H1 (cell line): ENCODE results near the gene RAP1B. TPM values are rescaled to one million over a fixed set of nuclear protein-coding genes. Genes with fewer than 3 reads are reported as not detected.

Source experiments
- CTCF ChIA-PET: fragments of 300-600 bp; sonication (Branson Sonifier 250); formaldehyde crosslinking; loops from one replicate; lab custom pipeline; 2021; ENCODE audit not compliant: partially characterized antibody; lab: Charles Lee
- POLR2A ChIA-PET: fragments of 300-600 bp; sonication (Branson Sonifier 250); formaldehyde crosslinking; loops from one replicate; lab custom pipeline; 2021; ENCODE audit warnings: inconsistent platforms; ENCODE audit not compliant: partially characterized antibody; lab: Charles Lee
- DNase-seq, 2 experiments: peaks; one replicate each; pipeline versions ENCODE4 v3.0.0 to v3.0.0-alpha.2; 2010 to 2022; ENCODE audit warnings: low spot score in 2 of 2, low read depth in 1 of 2, mixed read lengths in 1 of 2
- FAIRE-seq: peaks from 2 replicates; lab custom pipeline; 2011; peaks lifted over from hg19 to GRCh38; lab: Jason Lieb, UNC
- H2AFZ ChIP-seq: 2 replicates; pipeline ENCODE4 v1.8.1; 2012; ENCODE audit warnings: low read length, inconsistent platforms
- H2AK5ac ChIP-seq: 2 replicates; pipeline ENCODE4 v1.6.1; 2013; ENCODE audit warnings: low read depth, low read length
- H2BK120ac ChIP-seq: replicated peaks from 2 replicates; pipeline ENCODE3; 2013; ENCODE audit warnings: low read depth, low read length, inconsistent platforms
- H2BK12ac ChIP-seq: 2 replicates; pipeline ENCODE4 v1.6.1; 2013; ENCODE audit warnings: low read depth, low read length
- H2BK15ac ChIP-seq: 2 replicates; pipeline ENCODE4 v1.6.1; 2013; ENCODE audit warnings: low read length
- H2BK20ac ChIP-seq: 2 replicates; pipeline ENCODE4 v1.6.1; 2013; ENCODE audit warnings: low read length
- H2BK5ac ChIP-seq: 2 replicates; pipeline ENCODE4 v1.6.1; 2013; ENCODE audit warnings: low read depth, low read length
- H3K14ac ChIP-seq: 2 replicates; pipeline ENCODE4 v1.6.1; 2013; ENCODE audit warnings: inconsistent platforms; ENCODE audit not compliant: insufficient read length
- H3K18ac ChIP-seq: 2 replicates; pipeline ENCODE4 v1.6.1; 2013; ENCODE audit warnings: low read length; ENCODE audit errors: extremely low read depth
- H3K23ac ChIP-seq: 2 replicates; pipeline ENCODE4 v1.6.1; 2013; ENCODE audit warnings: inconsistent platforms; ENCODE audit not compliant: insufficient read length
- H3K23me2 ChIP-seq: 2 replicates; pipeline ENCODE4 v1.6.1; 2013; ENCODE audit warnings: low read depth, low read length
- H3K27ac ChIP-seq: 2 replicates; pipeline ENCODE4 v1.6.1; 2011; ENCODE audit warnings: low read depth, low read length, inconsistent platforms
- H3K27me3 ChIP-seq, 4 experiments: replicated peaks in 1 of 4; 1 replicate in 1 of 4; 2 replicates in 3 of 4; pipeline versions ENCODE4 v1.6.1 to v1.8.1; 2011 to 2013; ENCODE audit warnings: low read length in 3 of 4, mild to moderate bottlenecking in 3 of 4, inconsistent platforms in 2 of 4, mixed read lengths in 2 of 4, moderate library complexity in 1 of 4; ENCODE audit not compliant: control insufficient read depth in 3 of 4, insufficient read depth in 3 of 4; ENCODE audit errors: extremely low read depth in 1 of 4
- H3K36me3 ChIP-seq, 4 experiments: 2 replicates each; pipeline versions ENCODE4 v1.6.1 to v1.8.1; 2011 to 2013; ENCODE audit warnings: mild to moderate bottlenecking in 4 of 4, low read length in 3 of 4, moderate library complexity in 2 of 4, control low read depth in 1 of 4, inconsistent platforms in 1 of 4; ENCODE audit not compliant: insufficient read depth in 4 of 4, control insufficient read depth in 2 of 4
- H3K4ac ChIP-seq: replicated peaks from 2 replicates; pipeline ENCODE3; 2013; ENCODE audit warnings: low read length, low read depth, mixed read lengths, inconsistent platforms; ENCODE audit not compliant: insufficient read length
- H3K4me1 ChIP-seq, 4 experiments: replicated peaks in 1 of 4; 1 replicate in 1 of 4; 2 replicates in 3 of 4; pipeline versions ENCODE4 v1.6.1 to v1.8.1; 2011 to 2013; ENCODE audit warnings: low read length in 3 of 4, inconsistent platforms in 2 of 4, mixed read lengths in 1 of 4; ENCODE audit not compliant: insufficient read depth in 4 of 4, control insufficient read depth in 3 of 4
- H3K4me2 ChIP-seq, 2 experiments: 2 replicates each; pipeline versions ENCODE4 v1.6.1 to v1.8.1; 2011 to 2013; ENCODE audit warnings: low read depth in 2 of 2, low read length in 2 of 2, control low read depth in 1 of 2, inconsistent platforms in 1 of 2, mild to moderate bottlenecking in 1 of 2; ENCODE audit not compliant: insufficient read depth in 1 of 2
- H3K4me3 ChIP-seq, 4 experiments: fragments of 200-600, 300-600 bp in 1 of 4; sonication (generic), shearing (Covaris generic), sonication (Bioruptor Twin) in 1 of 4; 2 replicates each; pipeline versions ENCODE4 v1.5.1 to v1.8.1; 2011 to 2016; ENCODE audit warnings: low read length in 4 of 4, low read depth in 3 of 4, control low read depth in 2 of 4, inconsistent platforms in 2 of 4, mild to moderate bottlenecking in 2 of 4, mixed read lengths in 1 of 4, moderate library complexity in 1 of 4; ENCODE audit not compliant: insufficient read depth in 2 of 4; ENCODE audit errors: extremely low read depth in 1 of 4
- H3K56ac ChIP-seq: replicated peaks from 2 replicates; pipeline ENCODE3; 2013; ENCODE audit warnings: low read depth, mild to moderate bottlenecking, mixed read lengths, low read length, inconsistent platforms; ENCODE audit not compliant: insufficient read length
- H3K79me1 ChIP-seq: 2 replicates; pipeline ENCODE4 v1.6.1; 2013; ENCODE audit warnings: low read depth, low read length, control low read depth
- H3K79me2 ChIP-seq, 2 experiments: 2 replicates each; pipeline versions ENCODE4 v1.6.1 to v1.8.1; 2012 to 2013; ENCODE audit warnings: low read length in 2 of 2, mild to moderate bottlenecking in 2 of 2, inconsistent platforms in 1 of 2; ENCODE audit not compliant: insufficient read depth in 2 of 2, control insufficient read depth in 1 of 2
- H3K9ac ChIP-seq, 4 experiments: replicated peaks in 1 of 4; 1 replicate in 1 of 4; 2 replicates in 3 of 4; pipeline versions ENCODE4 v1.6.1 to v1.8.1; 2011 to 2013; ENCODE audit warnings: low read depth in 3 of 4, low read length in 3 of 4, control low read depth in 2 of 4, mild to moderate bottlenecking in 2 of 4, moderate library complexity in 2 of 4, inconsistent platforms in 1 of 4; ENCODE audit errors: extremely low read depth in 1 of 4
- H3K9me3 ChIP-seq, 2 experiments: 2 replicates each; pipeline versions ENCODE4 v1.6.1 to v1.8.1; 2012 to 2013; ENCODE audit warnings: mild to moderate bottlenecking in 2 of 2, moderate library complexity in 2 of 2, control low read depth in 1 of 2, inconsistent platforms in 1 of 2, low read depth in 1 of 2, low read length in 1 of 2, mixed read lengths in 1 of 2; ENCODE audit not compliant: insufficient read depth in 2 of 2
- H4K20me1 ChIP-seq, 2 experiments: replicated peaks in 1 of 2; 2 replicates each; pipeline versions ENCODE3 to v1.8.1; 2011 to 2013; ENCODE audit warnings: inconsistent platforms in 2 of 2, low read length in 2 of 2, mild to moderate bottlenecking in 1 of 2; ENCODE audit not compliant: insufficient read depth in 2 of 2, control insufficient read depth in 1 of 2
- H4K5ac ChIP-seq: 2 replicates; pipeline ENCODE4 v1.6.1; 2013; ENCODE audit warnings: low read length, low read depth, mixed read lengths, inconsistent platforms; ENCODE audit not compliant: insufficient read length
- H4K8ac ChIP-seq: 2 replicates; pipeline ENCODE4 v1.8.0; 2013; ENCODE audit warnings: mild to moderate bottlenecking, moderate library complexity, low read length, inconsistent platforms; ENCODE audit not compliant: insufficient read depth; ENCODE audit errors: extremely low read depth
- H4K91ac ChIP-seq: replicated peaks from 2 replicates; pipeline ENCODE3; 2013; ENCODE audit warnings: low read length, mixed read lengths, inconsistent platforms; ENCODE audit not compliant: insufficient read length
- ATF2 ChIP-seq: IDR thresholded peaks from 2 replicates; pipeline ENCODE4 v1.6.1; 2012; ENCODE audit warnings: low read length, inconsistent platforms
- CHD2 ChIP-seq: IDR thresholded peaks from 2 replicates; pipeline ENCODE4 v1.6.1; 2012; ENCODE audit warnings: low read length, improper control_type of control experiment
- GTF2F1 ChIP-seq: IDR thresholded peaks from 2 replicates; pipeline ENCODE4 v1.6.1; 2012; ENCODE audit warnings: low read depth, low read length, improper control_type of control experiment, borderline replicate concordance
- POLR2AphosphoS5 ChIP-seq: IDR thresholded peaks from 2 replicates; pipeline ENCODE4 v1.6.1; 2011; ENCODE audit warnings: low read depth, low read length
- SRF ChIP-seq: IDR thresholded peaks from 2 replicates; pipeline ENCODE4 v1.6.1; 2011; ENCODE audit warnings: mild to moderate bottlenecking, low read depth, low read length, moderate library complexity
- TEAD4 ChIP-seq: IDR thresholded peaks from 2 replicates; pipeline ENCODE4 v1.6.1; 2012; ENCODE audit warnings: low read depth, low read length, inconsistent platforms, mixed read lengths
- WGBS, 2 experiments: shearing (Covaris generic) in 1 of 2; methylation state at CpG; one replicate each; pipeline versions ENCODE4 v1.1.6 to v1.1.7; 2013 to 2015; ENCODE audit warnings: low lambda C conversion rate in 2 of 2, mixed read lengths in 2 of 2, inconsistent platforms in 1 of 2, low coverage in 1 of 2, missing lambda C conversion rate in 1 of 2; ENCODE audit not compliant: insufficient replicate concordance in 2 of 2, insufficient coverage in 1 of 2, insufficient read length in 1 of 2; ENCODE audit errors: extremely low coverage in 1 of 2, missing lambda C conversion rate in 1 of 2; 5-methylcytosine and 5-hydroxymethylcytosine counted together
- polyA plus RNA-seq, 7 experiments: library from polyadenylated mRNA; depleted of rRNA in 3 of 7; stranded (reverse) in 5 of 7; unstranded in 2 of 7; fragments of >200 nt in 5 of 7; fragments of 200-250 nt in 2 of 7; gene quantifications; 1 replicate in 5 of 7; 2 replicates in 1 of 7; 4 replicates in 1 of 7; pipeline versions ENCODE4 v1.2.1 to v1.2.3, GENCODE V29; 2011 to 2013; ENCODE audit warnings: missing spikeins in 2 of 7, mixed read lengths in 2 of 7
- total RNA-seq: library from RNA; stranded (reverse); fragmentation: NEBNext Ultra II Directional; extraction: Animal tissue kit (Norgen Biotek cat#: 25700); gene quantifications from 2 replicates; pipeline ENCODE4 v1.2.1, GENCODE V29; 2021

RAP1B gene
- total and polyA plus RNA-seq, 2 of the 8 experiments (the other 6 are each of a cell fraction or from before 2014, with no cell fraction given), result 61.4 to 112 TPM

- H4K5ac ChIP-seq, result peak overlapping the region; percentile 48
- H4K20me1 ChIP-seq, result no peaks in the 10 kb centered on the region
- POLR2A ChIA-PET, result interaction anchor here (0.6 to 1.0 kb wide), 5 partner anchors 11 to 122 kb away, joined by 3 to 4 read pairs (median 3); partner anchors contain the start of gene MDM2
- H2BK20ac ChIP-seq, result no peak overlapping the region
- TF ChIP-seq CHD2, result no peak
- TF ChIP-seq POLR2AphosphoS5, result no peak
- no peak for TF ChIP-seq ATF2
- TF ChIP-seq TEAD4, result no peak
- TF ChIP-seq GTF2F1, result no peak
- TF ChIP-seq SRF, result no peak
- TF ChIP-seq, all 59 proteins: peak for 0
- Histone ChIP-seq H3K36me3 (peaks cover 3 to 9% (median 7%) of the 10 kb centered on the region in 4 experiments; a peak in 6 of 8 replicates), H2AK5ac (no peak overlapping the region), H3K9me3 (no peaks in the 10 kb centered on the region), H3K18ac (no peak overlapping the region), H2BK15ac (no peak overlapping the region), H3K4me2 (peak overlapping the region; percentile 61 to 81), H3K23me2 (0 out of 2 replicates have a peak, but pooled peaks cover 2% of the 10 kb centered on the region), H3K9ac (peak overlapping the region in 3 of 4 experiments; percentile 43 to 95 (median 94); a peak in 6 of 7 replicates), H2BK12ac (no peak overlapping the region), H2BK5ac (no peak overlapping the region), H3K23ac (no peak overlapping the region), H4K8ac (no peak overlapping the region), H3K4me1 (peaks cover 0 to 2% (median 0%) of the 10 kb centered on the region in 4 experiments; a peak in 2 of 7 replicates), H4K91ac (no peak overlapping the region), H3K27me3 (no peaks in the 10 kb centered on the region), H3K79me2 (peaks cover 11 to 35% of the 10 kb centered on the region in 2 experiments), H3K79me1 (no peaks in the 10 kb centered on the region; the same call in 1 of the 2 replicates), H3K27ac (peak overlapping the region; percentile 9; the same call in 1 of the 2 replicates), H2AFZ (peak overlapping the region; percentile 76; the same call in 1 of the 2 replicates), H3K4me3 (peak overlapping the region; percentile 85 to 100 (median 94)), H2BK120ac (no peak overlapping the region), H3K4ac (no peak overlapping the region), H3K14ac (no peak overlapping the region), H3K56ac (no peak overlapping the region)
- DNase-seq, result no peak
- 58% methylated on average over 3 of the region's 3 CpGs; no CpG with 5 or more reads in 1 of the 2 experiments for WGBS, 2 experiments
- no peak for FAIRE-seq
- CTCF ChIA-PET, result no interaction called here
These were observed 75.5 kb downstream of the RAP1B start for GRCh38 chr12:68686262-68686594.
